H1 (cell line): ENCODE data around the gene ARMC9. TPM values are rescaled to one million over a fixed set of nuclear protein-coding genes. Genes with fewer than 3 reads are reported as not detected.
A peak's percentile ranks its signal among the peaks of the same experiment; 100 is the strongest.

Experiments used
- CTCF ChIA-PET: fragments of 300-600 bp; sonication (Branson Sonifier 250); formaldehyde crosslinking; loops from one replicate; lab custom pipeline; 2021; ENCODE audit not compliant: partially characterized antibody; lab: Charles Lee
- POLR2A ChIA-PET: fragments of 300-600 bp; sonication (Branson Sonifier 250); formaldehyde crosslinking; loops from one replicate; lab custom pipeline; 2021; ENCODE audit warnings: inconsistent platforms; ENCODE audit not compliant: partially characterized antibody; lab: Charles Lee
- DNase-seq, 2 experiments: peaks; one replicate each; pipeline versions ENCODE4 v3.0.0 to v3.0.0-alpha.2; 2010 to 2022; ENCODE audit warnings: low spot score in 2 of 2, low read depth in 1 of 2, mixed read lengths in 1 of 2
- FAIRE-seq: peaks from 2 replicates; lab custom pipeline; 2011; peaks lifted over from hg19 to GRCh38; lab: Jason Lieb, UNC
- H2AFZ ChIP-seq: 2 replicates; pipeline ENCODE4 v1.8.1; 2012; ENCODE audit warnings: low read length, inconsistent platforms
- H2AK5ac ChIP-seq: 2 replicates; pipeline ENCODE4 v1.6.1; 2013; ENCODE audit warnings: low read depth, low read length
- H2BK120ac ChIP-seq: replicated peaks from 2 replicates; pipeline ENCODE3; 2013; ENCODE audit warnings: low read depth, low read length, inconsistent platforms
- H2BK12ac ChIP-seq: 2 replicates; pipeline ENCODE4 v1.6.1; 2013; ENCODE audit warnings: low read depth, low read length
- H2BK15ac ChIP-seq: 2 replicates; pipeline ENCODE4 v1.6.1; 2013; ENCODE audit warnings: low read length
- H2BK20ac ChIP-seq: 2 replicates; pipeline ENCODE4 v1.6.1; 2013; ENCODE audit warnings: low read length
- H2BK5ac ChIP-seq: 2 replicates; pipeline ENCODE4 v1.6.1; 2013; ENCODE audit warnings: low read depth, low read length
- H3K14ac ChIP-seq: 2 replicates; pipeline ENCODE4 v1.6.1; 2013; ENCODE audit warnings: inconsistent platforms; ENCODE audit not compliant: insufficient read length
- H3K18ac ChIP-seq: 2 replicates; pipeline ENCODE4 v1.6.1; 2013; ENCODE audit warnings: low read length; ENCODE audit errors: extremely low read depth
- H3K23ac ChIP-seq: 2 replicates; pipeline ENCODE4 v1.6.1; 2013; ENCODE audit warnings: inconsistent platforms; ENCODE audit not compliant: insufficient read length
- H3K23me2 ChIP-seq: 2 replicates; pipeline ENCODE4 v1.6.1; 2013; ENCODE audit warnings: low read depth, low read length
- H3K27ac ChIP-seq: 2 replicates; pipeline ENCODE4 v1.6.1; 2011; ENCODE audit warnings: low read depth, low read length, inconsistent platforms
- H3K27me3 ChIP-seq, 4 experiments: replicated peaks in 1 of 4; 1 replicate in 1 of 4; 2 replicates in 3 of 4; pipeline versions ENCODE4 v1.6.1 to v1.8.1; 2011 to 2013; ENCODE audit warnings: low read length in 3 of 4, mild to moderate bottlenecking in 3 of 4, inconsistent platforms in 2 of 4, mixed read lengths in 2 of 4, moderate library complexity in 1 of 4; ENCODE audit not compliant: control insufficient read depth in 3 of 4, insufficient read depth in 3 of 4; ENCODE audit errors: extremely low read depth in 1 of 4
- H3K36me3 ChIP-seq, 4 experiments: 2 replicates each; pipeline versions ENCODE4 v1.6.1 to v1.8.1; 2011 to 2013; ENCODE audit warnings: mild to moderate bottlenecking in 4 of 4, low read length in 3 of 4, moderate library complexity in 2 of 4, control low read depth in 1 of 4, inconsistent platforms in 1 of 4; ENCODE audit not compliant: insufficient read depth in 4 of 4, control insufficient read depth in 2 of 4
- H3K4ac ChIP-seq: replicated peaks from 2 replicates; pipeline ENCODE3; 2013; ENCODE audit warnings: low read length, low read depth, mixed read lengths, inconsistent platforms; ENCODE audit not compliant: insufficient read length
- H3K4me1 ChIP-seq, 4 experiments: replicated peaks in 1 of 4; 1 replicate in 1 of 4; 2 replicates in 3 of 4; pipeline versions ENCODE4 v1.6.1 to v1.8.1; 2011 to 2013; ENCODE audit warnings: low read length in 3 of 4, inconsistent platforms in 2 of 4, mixed read lengths in 1 of 4; ENCODE audit not compliant: insufficient read depth in 4 of 4, control insufficient read depth in 3 of 4
- H3K4me2 ChIP-seq, 2 experiments: 2 replicates each; pipeline versions ENCODE4 v1.6.1 to v1.8.1; 2011 to 2013; ENCODE audit warnings: low read depth in 2 of 2, low read length in 2 of 2, control low read depth in 1 of 2, inconsistent platforms in 1 of 2, mild to moderate bottlenecking in 1 of 2; ENCODE audit not compliant: insufficient read depth in 1 of 2
- H3K4me3 ChIP-seq, 4 experiments: fragments of 200-600, 300-600 bp in 1 of 4; sonication (generic), shearing (Covaris generic), sonication (Bioruptor Twin) in 1 of 4; 2 replicates each; pipeline versions ENCODE4 v1.5.1 to v1.8.1; 2011 to 2016; ENCODE audit warnings: low read length in 4 of 4, low read depth in 3 of 4, control low read depth in 2 of 4, inconsistent platforms in 2 of 4, mild to moderate bottlenecking in 2 of 4, mixed read lengths in 1 of 4, moderate library complexity in 1 of 4; ENCODE audit not compliant: insufficient read depth in 2 of 4; ENCODE audit errors: extremely low read depth in 1 of 4
- H3K56ac ChIP-seq: replicated peaks from 2 replicates; pipeline ENCODE3; 2013; ENCODE audit warnings: low read depth, mild to moderate bottlenecking, mixed read lengths, low read length, inconsistent platforms; ENCODE audit not compliant: insufficient read length
- H3K79me1 ChIP-seq: 2 replicates; pipeline ENCODE4 v1.6.1; 2013; ENCODE audit warnings: low read depth, low read length, control low read depth
- H3K79me2 ChIP-seq, 2 experiments: 2 replicates each; pipeline versions ENCODE4 v1.6.1 to v1.8.1; 2012 to 2013; ENCODE audit warnings: low read length in 2 of 2, mild to moderate bottlenecking in 2 of 2, inconsistent platforms in 1 of 2; ENCODE audit not compliant: insufficient read depth in 2 of 2, control insufficient read depth in 1 of 2
- H3K9ac ChIP-seq, 4 experiments: replicated peaks in 1 of 4; 1 replicate in 1 of 4; 2 replicates in 3 of 4; pipeline versions ENCODE4 v1.6.1 to v1.8.1; 2011 to 2013; ENCODE audit warnings: low read depth in 3 of 4, low read length in 3 of 4, control low read depth in 2 of 4, mild to moderate bottlenecking in 2 of 4, moderate library complexity in 2 of 4, inconsistent platforms in 1 of 4; ENCODE audit errors: extremely low read depth in 1 of 4
- H3K9me3 ChIP-seq, 2 experiments: 2 replicates each; pipeline versions ENCODE4 v1.6.1 to v1.8.1; 2012 to 2013; ENCODE audit warnings: mild to moderate bottlenecking in 2 of 2, moderate library complexity in 2 of 2, control low read depth in 1 of 2, inconsistent platforms in 1 of 2, low read depth in 1 of 2, low read length in 1 of 2, mixed read lengths in 1 of 2; ENCODE audit not compliant: insufficient read depth in 2 of 2
- H4K20me1 ChIP-seq, 2 experiments: replicated peaks in 1 of 2; 2 replicates each; pipeline versions ENCODE3 to v1.8.1; 2011 to 2013; ENCODE audit warnings: inconsistent platforms in 2 of 2, low read length in 2 of 2, mild to moderate bottlenecking in 1 of 2; ENCODE audit not compliant: insufficient read depth in 2 of 2, control insufficient read depth in 1 of 2
- H4K5ac ChIP-seq: 2 replicates; pipeline ENCODE4 v1.6.1; 2013; ENCODE audit warnings: low read length, low read depth, mixed read lengths, inconsistent platforms; ENCODE audit not compliant: insufficient read length
- H4K8ac ChIP-seq: 2 replicates; pipeline ENCODE4 v1.8.0; 2013; ENCODE audit warnings: mild to moderate bottlenecking, moderate library complexity, low read length, inconsistent platforms; ENCODE audit not compliant: insufficient read depth; ENCODE audit errors: extremely low read depth
- H4K91ac ChIP-seq: replicated peaks from 2 replicates; pipeline ENCODE3; 2013; ENCODE audit warnings: low read length, mixed read lengths, inconsistent platforms; ENCODE audit not compliant: insufficient read length
- BRCA1 ChIP-seq: IDR thresholded peaks from 2 replicates; pipeline ENCODE4 v1.6.1; 2012; ENCODE audit warnings: low read depth, low read length, improper control_type of control experiment
- CBX8 ChIP-seq: fragments of 300-800, 300-1000 bp; sonication (generic); IDR thresholded peaks from 2 replicates; pipeline ENCODE4 v1.7.1; 2016; ENCODE audit warnings: low read depth, low read length, borderline replicate concordance
- CHD2 ChIP-seq: IDR thresholded peaks from 2 replicates; pipeline ENCODE4 v1.6.1; 2012; ENCODE audit warnings: low read length, improper control_type of control experiment
- NANOG ChIP-seq: IDR thresholded peaks from 2 replicates; pipeline ENCODE4 v1.6.1; 2011; ENCODE audit warnings: low read length, low read depth, mild to moderate bottlenecking, inconsistent platforms; ENCODE audit not compliant: insufficient read depth, poor library complexity, severe bottlenecking
- NRF1 ChIP-seq: IDR thresholded peaks from 2 replicates; pipeline ENCODE4 v1.6.1; 2011; ENCODE audit warnings: mild to moderate bottlenecking, low read depth, low read length, improper control_type of control experiment
- SIRT6 ChIP-seq: IDR thresholded peaks from one replicate; pipeline ENCODE4 v1.7.1; 2012; ENCODE audit warnings: low read length, inconsistent platforms
- SP1 ChIP-seq: IDR thresholded peaks from 2 replicates; pipeline ENCODE4 v1.6.1; 2011; ENCODE audit warnings: low read depth, low read length
- SP2 ChIP-seq: IDR thresholded peaks from 2 replicates; pipeline ENCODE4 v1.6.1; 2012; ENCODE audit warnings: mild to moderate bottlenecking, low read length, inconsistent platforms
- WGBS, 2 experiments: shearing (Covaris generic) in 1 of 2; methylation state at CpG; one replicate each; pipeline versions ENCODE4 v1.1.6 to v1.1.7; 2013 to 2015; ENCODE audit warnings: low lambda C conversion rate in 2 of 2, mixed read lengths in 2 of 2, inconsistent platforms in 1 of 2, low coverage in 1 of 2, missing lambda C conversion rate in 1 of 2; ENCODE audit not compliant: insufficient replicate concordance in 2 of 2, insufficient coverage in 1 of 2, insufficient read length in 1 of 2; ENCODE audit errors: extremely low coverage in 1 of 2, missing lambda C conversion rate in 1 of 2; 5-methylcytosine and 5-hydroxymethylcytosine counted together
- polyA plus RNA-seq, 7 experiments: library from polyadenylated mRNA; depleted of rRNA in 3 of 7; stranded (reverse) in 5 of 7; unstranded in 2 of 7; fragments of >200 nt in 5 of 7; fragments of 200-250 nt in 2 of 7; gene quantifications; 1 replicate in 5 of 7; 2 replicates in 1 of 7; 4 replicates in 1 of 7; pipeline versions ENCODE4 v1.2.1 to v1.2.3, GENCODE V29; 2011 to 2013; ENCODE audit warnings: missing spikeins in 2 of 7, mixed read lengths in 2 of 7
- total RNA-seq: library from RNA; stranded (reverse); fragmentation: NEBNext Ultra II Directional; extraction: Animal tissue kit (Norgen Biotek cat#: 25700); gene quantifications from 2 replicates; pipeline ENCODE4 v1.2.1, GENCODE V29; 2021
- TF ChIP-seq, protein P1 (sequence below), 3 experiments: IDR thresholded peaks; 1 replicate in 2 of 3; 2 replicates in 1 of 3; pipeline versions ENCODE4 v1.5.1 to v1.6.1; 2011; ENCODE audit warnings: low read length in 3 of 3, mild to moderate bottlenecking in 3 of 3, inconsistent platforms in 2 of 3, low read depth in 1 of 3, moderate library complexity in 1 of 3; ENCODE audit not compliant: insufficient read depth in 1 of 3; ENCODE audit errors: control extremely low read depth in 1 of 3

Gene ARMC9
- total and polyA plus RNA-seq, 2 of the 8 experiments (the other 6 are each of a cell fraction or from before 2014, with no cell fraction given), result 23.2 to 36.1 TPM

DNA sequence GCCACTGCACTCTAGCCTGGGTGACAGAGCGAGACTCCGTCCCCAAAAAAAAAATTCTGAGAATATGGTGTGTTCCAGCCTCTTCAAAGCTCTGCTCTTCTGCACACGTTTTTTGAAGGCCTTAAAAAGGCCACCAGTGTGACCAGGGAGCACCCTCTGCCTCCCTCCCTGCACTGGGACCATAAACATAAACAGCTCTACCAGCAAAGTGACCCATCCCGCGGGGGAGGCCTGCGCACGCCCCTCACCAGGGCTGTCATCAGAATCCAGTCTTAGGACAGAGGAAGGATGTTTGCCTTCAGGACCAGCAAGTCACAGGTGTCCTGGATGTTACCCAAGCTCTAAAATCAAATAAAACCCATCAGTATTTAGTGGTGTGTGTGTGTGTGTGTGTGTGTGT, 173.9 kb downstream of the ARMC9 start:
- POLR2A ChIA-PET, result interaction anchor here (0.6 to 2.7 kb wide), 7 partner anchors 11 to 111 kb away, joined by 3 to 13 read pairs (median 3); no protein-coding TSS in a partner anchor
- TF ChIP-seq CBX8 (no peak), SP2 (no peak), NANOG (no peak), CHD2 (no peak), NRF1 (no peak), SP1 (no peak), SIRT6 (no peak), BRCA1 (no peak)
- TF ChIP-seq, protein P1, sequence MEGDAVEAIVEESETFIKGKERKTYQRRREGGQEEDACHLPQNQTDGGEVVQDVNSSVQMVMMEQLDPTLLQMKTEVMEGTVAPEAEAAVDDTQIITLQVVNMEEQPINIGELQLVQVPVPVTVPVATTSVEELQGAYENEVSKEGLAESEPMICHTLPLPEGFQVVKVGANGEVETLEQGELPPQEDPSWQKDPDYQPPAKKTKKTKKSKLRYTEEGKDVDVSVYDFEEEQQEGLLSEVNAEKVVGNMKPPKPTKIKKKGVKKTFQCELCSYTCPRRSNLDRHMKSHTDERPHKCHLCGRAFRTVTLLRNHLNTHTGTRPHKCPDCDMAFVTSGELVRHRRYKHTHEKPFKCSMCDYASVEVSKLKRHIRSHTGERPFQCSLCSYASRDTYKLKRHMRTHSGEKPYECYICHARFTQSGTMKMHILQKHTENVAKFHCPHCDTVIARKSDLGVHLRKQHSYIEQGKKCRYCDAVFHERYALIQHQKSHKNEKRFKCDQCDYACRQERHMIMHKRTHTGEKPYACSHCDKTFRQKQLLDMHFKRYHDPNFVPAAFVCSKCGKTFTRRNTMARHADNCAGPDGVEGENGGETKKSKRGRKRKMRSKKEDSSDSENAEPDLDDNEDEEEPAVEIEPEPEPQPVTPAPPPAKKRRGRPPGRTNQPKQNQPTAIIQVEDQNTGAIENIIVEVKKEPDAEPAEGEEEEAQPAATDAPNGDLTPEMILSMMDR (IDR thresholded peaks at IDR 0.05; ENCODE audit: control extremely low read depth in 1 of 3, insufficient read depth in 1 of 3, low read depth in 1 of 3, low read length in 3 of 3), result no peak

More for the DNA sequence above, 173.9 kb downstream of the ARMC9 start:
- DNase-seq, result no peak
- peak overlapping the region; percentile 98 for H3K4ac ChIP-seq
- H3K79me1 ChIP-seq, result no peaks in the 10 kb centered on the region
- H3K27ac ChIP-seq, result no peak overlapping the region
- peak overlapping the region; percentile 86; the same call in 1 of the 2 replicates for H2BK20ac ChIP-seq
- H4K8ac ChIP-seq, result no peak overlapping the region; the same call in 1 of the 2 replicates
- peak overlapping the region; percentile 78 for H3K18ac ChIP-seq
- H3K9ac ChIP-seq, result no peak overlapping the region
- peak overlapping the region; percentile 63; the same call in 1 of the 2 replicates for H2BK5ac ChIP-seq
- H3K56ac ChIP-seq, result no peak overlapping the region
- peak overlapping the region; percentile 64 for H4K91ac ChIP-seq
- 95% methylated on average over 7 of the region's 7 CpGs; no CpG with 5 or more reads in 1 of the 2 experiments for WGBS, 2 experiments
- no peak overlapping the region for H3K14ac ChIP-seq
- no peak for FAIRE-seq
- H3K4me2 ChIP-seq, result no peak overlapping the region
- no peaks in the 10 kb centered on the region for H3K79me2 ChIP-seq
- 0 out of 2 replicates have a peak, but pooled peaks cover 4% of the 10 kb centered on the region for H3K23me2 ChIP-seq
- no peaks in the 10 kb centered on the region for H4K20me1 ChIP-seq
- H3K27me3 ChIP-seq, result no peaks in the 10 kb centered on the region; a peak in 2 of 7 replicates
- no peaks in the 10 kb centered on the region for H3K36me3 ChIP-seq
- H3K23ac ChIP-seq, result no peak overlapping the region
- 0 out of 2 replicates have a peak overlapping the region, but pooled peaks have one; percentile 43 for H2AK5ac ChIP-seq
- CTCF ChIA-PET, result interaction anchor here (0.6 to 26.8 kb wide), 6 partner anchors 11 to 184 kb away, joined by 3 to 617 read pairs (median 5); partner anchors contain the start of gene B3GNT7
- H2BK12ac ChIP-seq, result peak overlapping the region; percentile 97; the same call in 1 of the 2 replicates
- H2BK15ac ChIP-seq, result peak overlapping the region; percentile 53; the same call in 1 of the 2 replicates
- no peak overlapping the region for H3K4me3 ChIP-seq
- no peak overlapping the region for H2AFZ ChIP-seq
- peak overlapping the region; percentile 70 for H2BK120ac ChIP-seq
- H3K9me3 ChIP-seq, result no peaks in the 10 kb centered on the region
- peak overlapping the region; percentile 54 for H4K5ac ChIP-seq
- peaks cover 4 to 37% (median 28%) of the 10 kb centered on the region in 4 experiments for H3K4me1 ChIP-seq
